Measurements from ENCODE around the gene AEBP2. TPM values are rescaled to one million over a fixed set of nuclear protein-coding genes. Genes with fewer than 3 reads are reported as not detected.

AEBP2 gene
- total and polyA plus RNA-seq, 2 of the 4 experiments (the other 2 are of a cell fraction): 15.5 to 21.7 TPM

DNA sequence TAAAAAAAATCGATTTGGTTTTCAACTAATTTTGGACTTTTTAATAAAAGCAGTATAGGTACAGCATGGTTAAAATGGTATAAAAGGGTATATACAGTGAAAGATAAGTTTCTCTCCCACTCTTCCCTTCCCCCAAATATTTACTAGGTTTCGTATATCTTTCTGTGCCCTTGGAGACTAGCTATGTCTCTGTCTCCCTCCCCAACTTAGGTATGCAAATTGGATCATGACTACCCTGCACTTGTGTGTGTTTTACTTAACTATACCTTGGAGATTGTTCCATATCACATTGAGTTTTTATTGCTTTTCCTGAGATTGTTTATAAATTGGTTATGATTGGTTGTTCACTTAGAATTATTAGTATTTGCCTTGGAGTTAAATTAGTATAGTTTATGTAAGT lies 19.4 kb downstream of the AEBP2 start:
- in situ Hi-C loops (cut with MboI; ENCODE audit: low sequenced_read_pairs) (no loop called here), intact Hi-C loops (cut with micrococcal nuclease) (no loop called here), dilution Hi-C loops (cut with HindIII; ENCODE audit: low sequenced_read_pairs, unreplicated experiment) (no loop called here)
- Histone ChIP-seq H3K79me1 (ENCODE audit: low read depth in 1 of 2, low read length in 2 of 2) (peaks cover 20 to 59% of the 10 kb centered on the region in 2 experiments), H4K91ac (ENCODE audit: insufficient read depth, low read depth, low read length) (no peak overlapping the region), H3K36me3 (ENCODE audit: control insufficient read depth, insufficient read depth, low read length) (peaks cover 13% of the 10 kb centered on the region), H3K9me3 (ENCODE audit: control insufficient read depth, insufficient read depth, low read length) (no peaks in the 10 kb centered on the region), H3K4ac (ENCODE audit: low read depth, low read length) (no peak overlapping the region), H4K8ac (ENCODE audit: low read depth in 2 of 2, low read length in 2 of 2) (no peak overlapping the region), H3K4me1 (ENCODE audit: control insufficient read depth, insufficient read depth, low read length) (no peaks in the 10 kb centered on the region), H3K9ac (ENCODE audit: low read depth, low read length) (no peak overlapping the region), H2BK15ac (ENCODE audit: low read depth, low read length) (no peak overlapping the region), H3K4me2 (ENCODE audit: low read depth, low read length) (no peak overlapping the region), H3K56ac (ENCODE audit: extremely low read depth, insufficient read depth, low read length) (no peak overlapping the region), H3K4me3 (ENCODE audit: insufficient read depth, low read depth, low read length) (no peak overlapping the region), H3K18ac (ENCODE audit: low read depth, low read length) (no peak overlapping the region), H2AK5ac (ENCODE audit: low read depth, low read length) (no peak overlapping the region), H4K20me1 (ENCODE audit: insufficient read depth, low read length) (peaks cover 57% of the 10 kb centered on the region), H2BK120ac (ENCODE audit: low read depth, low read length) (no peak overlapping the region), H2BK5ac (ENCODE audit: low read depth, low read length, poor library complexity, severe bottlenecking) (no peak overlapping the region), H2AK9ac (replicated peaks; ENCODE audit: low read depth, low read length, poor library complexity) (no peak overlapping the region), H3K14ac (replicated peaks; ENCODE audit: low read depth, low read length) (no peak overlapping the region), H3K27me3 (ENCODE audit: control insufficient read depth, insufficient read depth, low read length) (no peaks in the 10 kb centered on the region), H2BK20ac (ENCODE audit: low read depth, low read length) (no peak overlapping the region), H4K5ac (ENCODE audit: low read depth, low read length) (no peak overlapping the region), H2AFZ (replicated peaks; ENCODE audit: low read length, poor library complexity) (no peak overlapping the region), H3K9me1 (ENCODE audit: insufficient read depth, low read length) (peaks cover 13% of the 10 kb centered on the region), H3K27ac (ENCODE audit: insufficient read depth, low read length) (no peak overlapping the region), H3K23ac (ENCODE audit: low read depth, low read length) (no peak overlapping the region)
- no peak for TF ChIP-seq RAD21 (IDR thresholded peaks at IDR 0.05; ENCODE audit: low read length)
- TF ChIP-seq, protein P1, sequence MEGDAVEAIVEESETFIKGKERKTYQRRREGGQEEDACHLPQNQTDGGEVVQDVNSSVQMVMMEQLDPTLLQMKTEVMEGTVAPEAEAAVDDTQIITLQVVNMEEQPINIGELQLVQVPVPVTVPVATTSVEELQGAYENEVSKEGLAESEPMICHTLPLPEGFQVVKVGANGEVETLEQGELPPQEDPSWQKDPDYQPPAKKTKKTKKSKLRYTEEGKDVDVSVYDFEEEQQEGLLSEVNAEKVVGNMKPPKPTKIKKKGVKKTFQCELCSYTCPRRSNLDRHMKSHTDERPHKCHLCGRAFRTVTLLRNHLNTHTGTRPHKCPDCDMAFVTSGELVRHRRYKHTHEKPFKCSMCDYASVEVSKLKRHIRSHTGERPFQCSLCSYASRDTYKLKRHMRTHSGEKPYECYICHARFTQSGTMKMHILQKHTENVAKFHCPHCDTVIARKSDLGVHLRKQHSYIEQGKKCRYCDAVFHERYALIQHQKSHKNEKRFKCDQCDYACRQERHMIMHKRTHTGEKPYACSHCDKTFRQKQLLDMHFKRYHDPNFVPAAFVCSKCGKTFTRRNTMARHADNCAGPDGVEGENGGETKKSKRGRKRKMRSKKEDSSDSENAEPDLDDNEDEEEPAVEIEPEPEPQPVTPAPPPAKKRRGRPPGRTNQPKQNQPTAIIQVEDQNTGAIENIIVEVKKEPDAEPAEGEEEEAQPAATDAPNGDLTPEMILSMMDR (conservative IDR thresholded peaks at IDR 0.05; ENCODE audit: low read depth, low read length): no peak
- no peak for TF ChIP-seq MAZ (IDR thresholded peaks at IDR 0.05; ENCODE audit: borderline replicate concordance, low read depth, low read length)
- no peak for TF ChIP-seq RFX5 (IDR thresholded peaks at IDR 0.05; ENCODE audit: low read depth, low read length)
- TF ChIP-seq RCOR1 (IDR thresholded peaks at IDR 0.05; ENCODE audit: insufficient replicate concordance, low read length): no peak
- TF ChIP-seq, protein P2, sequence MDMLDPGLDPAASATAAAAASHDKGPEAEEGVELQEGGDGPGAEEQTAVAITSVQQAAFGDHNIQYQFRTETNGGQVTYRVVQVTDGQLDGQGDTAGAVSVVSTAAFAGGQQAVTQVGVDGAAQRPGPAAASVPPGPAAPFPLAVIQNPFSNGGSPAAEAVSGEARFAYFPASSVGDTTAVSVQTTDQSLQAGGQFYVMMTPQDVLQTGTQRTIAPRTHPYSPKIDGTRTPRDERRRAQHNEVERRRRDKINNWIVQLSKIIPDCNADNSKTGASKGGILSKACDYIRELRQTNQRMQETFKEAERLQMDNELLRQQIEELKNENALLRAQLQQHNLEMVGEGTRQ (IDR thresholded peaks at IDR 0.05; ENCODE audit: low read depth, low read length): no peak
- no peak for TF ChIP-seq BHLHE40 (IDR thresholded peaks at IDR 0.05; ENCODE audit: low read depth, low read length)
- TF ChIP-seq SMC3 (IDR thresholded peaks at IDR 0.05; ENCODE audit: low read depth, low read length): no peak
- no CpG with 5 or more reads among the region's 2 CpGs for WGBS, 2 experiments (ENCODE audit: extremely low coverage in 2 of 2, insufficient read length in 1 of 2)
- DNase-seq (no peak), ATAC-seq (ENCODE audit: low read depth) (no peak)
- BruUV-seq (replicated peaks): no TSS peak
- ChIA-PET CTCF (no interaction called here), POLR2A (ENCODE audit: unreplicated experiment) (no interaction called here)

Data from IMR-90 (cell line).